ENCODE measurements around the gene PPP1R9A.

GRCh38 chr7:95213809-95214492 is 306.6 kb downstream of the PPP1R9A start:
- TF ChIP-seq CTCF (IDR thresholded peaks at IDR 0.05) (no peak), POLR2A (IDR thresholded peaks at IDR 0.05) (no peak)

Data from Peyer's patch (tissue), 4 donors.